WTC11 (cell line): ENCODE measurements around the gene EMILIN1.

Experiments
- CBFB ChIP-seq: sonication (generic); formaldehyde crosslinking; IDR thresholded peaks from 2 replicates; pipeline ENCODE4 v1.8.1; 2022; ENCODE audit warnings: mild to moderate bottlenecking, low read depth, missing genetic modification reagents
- ESRRA ChIP-seq: sonication (generic); formaldehyde crosslinking; IDR thresholded peaks from 2 replicates; pipeline ENCODE4 v1.8.1; 2022; ENCODE audit warnings: mild to moderate bottlenecking, missing genetic modification reagents, borderline replicate concordance
- JUN ChIP-seq: sonication (generic); formaldehyde crosslinking; IDR thresholded peaks from 2 replicates; pipeline ENCODE4 v1.8.0; 2023; ENCODE audit warnings: mild to moderate bottlenecking, missing genetic modification reagents
- MYBL2 ChIP-seq: sonication (generic); formaldehyde crosslinking; IDR thresholded peaks from 2 replicates; pipeline ENCODE4 v1.8.1; 2023; ENCODE audit warnings: mild to moderate bottlenecking, moderate library complexity, missing genetic modification reagents
- NR1H2 ChIP-seq: sonication (generic); formaldehyde crosslinking; IDR thresholded peaks from 2 replicates; pipeline ENCODE4 v1.9.0; 2021; ENCODE audit warnings: mild to moderate bottlenecking, moderate library complexity, missing genetic modification reagents
- TEAD4 ChIP-seq: sonication (generic); formaldehyde crosslinking; IDR thresholded peaks from 2 replicates; pipeline ENCODE4 v1.8.0; 2022; ENCODE audit warnings: mild to moderate bottlenecking, missing genetic modification reagents
- TF ChIP-seq, protein P1 (sequence below): fragments of 200-600 bp; IDR thresholded peaks from 2 replicates; pipeline ENCODE4 v1.8.0; 2022; ENCODE audit warnings: antibody characterized with exemption
- TF ChIP-seq, protein P2 (sequence below): sonication (generic); formaldehyde crosslinking; IDR thresholded peaks from 2 replicates; pipeline ENCODE4 v1.8.1; 2023; ENCODE audit warnings: mild to moderate bottlenecking, missing genetic modification reagents, moderate library complexity
- TF ChIP-seq, protein P3 (sequence below): sonication (generic); formaldehyde crosslinking; IDR thresholded peaks from 2 replicates; pipeline ENCODE4 v1.8.1; 2023; ENCODE audit warnings: mild to moderate bottlenecking, missing genetic modification reagents
- TF ChIP-seq, protein P4 (sequence below): sonication (generic); formaldehyde crosslinking; IDR thresholded peaks from 2 replicates; pipeline ENCODE4 v1.8.0; 2022; ENCODE audit warnings: missing genetic modification reagents

DNA sequence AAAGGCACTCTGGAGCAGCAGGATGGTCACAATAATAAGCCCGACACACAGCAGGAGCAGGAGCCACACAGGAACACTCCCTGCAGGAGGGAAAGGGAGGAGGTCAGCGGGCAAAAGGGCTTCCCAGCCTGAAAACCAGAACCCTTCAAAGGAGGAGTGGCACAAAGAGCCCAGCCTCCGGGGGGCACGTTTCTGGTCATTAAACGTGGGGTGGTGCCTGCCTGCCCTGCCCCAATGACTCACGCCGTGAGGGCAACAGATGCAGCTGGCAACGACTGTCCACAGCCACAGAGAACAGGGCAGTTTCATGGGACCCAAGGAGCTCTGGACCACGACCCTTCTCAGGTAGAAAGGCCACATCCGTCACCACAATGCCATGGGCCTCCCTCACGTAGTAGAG is 53.0 kb downstream of the EMILIN1 start:
- TF ChIP-seq, protein P1, sequence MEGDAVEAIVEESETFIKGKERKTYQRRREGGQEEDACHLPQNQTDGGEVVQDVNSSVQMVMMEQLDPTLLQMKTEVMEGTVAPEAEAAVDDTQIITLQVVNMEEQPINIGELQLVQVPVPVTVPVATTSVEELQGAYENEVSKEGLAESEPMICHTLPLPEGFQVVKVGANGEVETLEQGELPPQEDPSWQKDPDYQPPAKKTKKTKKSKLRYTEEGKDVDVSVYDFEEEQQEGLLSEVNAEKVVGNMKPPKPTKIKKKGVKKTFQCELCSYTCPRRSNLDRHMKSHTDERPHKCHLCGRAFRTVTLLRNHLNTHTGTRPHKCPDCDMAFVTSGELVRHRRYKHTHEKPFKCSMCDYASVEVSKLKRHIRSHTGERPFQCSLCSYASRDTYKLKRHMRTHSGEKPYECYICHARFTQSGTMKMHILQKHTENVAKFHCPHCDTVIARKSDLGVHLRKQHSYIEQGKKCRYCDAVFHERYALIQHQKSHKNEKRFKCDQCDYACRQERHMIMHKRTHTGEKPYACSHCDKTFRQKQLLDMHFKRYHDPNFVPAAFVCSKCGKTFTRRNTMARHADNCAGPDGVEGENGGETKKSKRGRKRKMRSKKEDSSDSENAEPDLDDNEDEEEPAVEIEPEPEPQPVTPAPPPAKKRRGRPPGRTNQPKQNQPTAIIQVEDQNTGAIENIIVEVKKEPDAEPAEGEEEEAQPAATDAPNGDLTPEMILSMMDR, result no peak
- TF ChIP-seq, protein P2, sequence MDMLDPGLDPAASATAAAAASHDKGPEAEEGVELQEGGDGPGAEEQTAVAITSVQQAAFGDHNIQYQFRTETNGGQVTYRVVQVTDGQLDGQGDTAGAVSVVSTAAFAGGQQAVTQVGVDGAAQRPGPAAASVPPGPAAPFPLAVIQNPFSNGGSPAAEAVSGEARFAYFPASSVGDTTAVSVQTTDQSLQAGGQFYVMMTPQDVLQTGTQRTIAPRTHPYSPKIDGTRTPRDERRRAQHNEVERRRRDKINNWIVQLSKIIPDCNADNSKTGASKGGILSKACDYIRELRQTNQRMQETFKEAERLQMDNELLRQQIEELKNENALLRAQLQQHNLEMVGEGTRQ (CRISPR knock-in tag), result no peak
- TF ChIP-seq, protein P3, sequence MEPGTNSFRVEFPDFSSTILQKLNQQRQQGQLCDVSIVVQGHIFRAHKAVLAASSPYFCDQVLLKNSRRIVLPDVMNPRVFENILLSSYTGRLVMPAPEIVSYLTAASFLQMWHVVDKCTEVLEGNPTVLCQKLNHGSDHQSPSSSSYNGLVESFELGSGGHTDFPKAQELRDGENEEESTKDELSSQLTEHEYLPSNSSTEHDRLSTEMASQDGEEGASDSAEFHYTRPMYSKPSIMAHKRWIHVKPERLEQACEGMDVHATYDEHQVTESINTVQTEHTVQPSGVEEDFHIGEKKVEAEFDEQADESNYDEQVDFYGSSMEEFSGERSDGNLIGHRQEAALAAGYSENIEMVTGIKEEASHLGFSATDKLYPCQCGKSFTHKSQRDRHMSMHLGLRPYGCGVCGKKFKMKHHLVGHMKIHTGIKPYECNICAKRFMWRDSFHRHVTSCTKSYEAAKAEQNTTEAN (CRISPR knock-in tag), result no peak
- TF ChIP-seq MYBL2 (CRISPR knock-in tag), result no peak
- TF ChIP-seq NR1H2 (CRISPR knock-in tag), result no peak
- TF ChIP-seq JUN (CRISPR knock-in tag), result no peak
- TF ChIP-seq, protein P4, sequence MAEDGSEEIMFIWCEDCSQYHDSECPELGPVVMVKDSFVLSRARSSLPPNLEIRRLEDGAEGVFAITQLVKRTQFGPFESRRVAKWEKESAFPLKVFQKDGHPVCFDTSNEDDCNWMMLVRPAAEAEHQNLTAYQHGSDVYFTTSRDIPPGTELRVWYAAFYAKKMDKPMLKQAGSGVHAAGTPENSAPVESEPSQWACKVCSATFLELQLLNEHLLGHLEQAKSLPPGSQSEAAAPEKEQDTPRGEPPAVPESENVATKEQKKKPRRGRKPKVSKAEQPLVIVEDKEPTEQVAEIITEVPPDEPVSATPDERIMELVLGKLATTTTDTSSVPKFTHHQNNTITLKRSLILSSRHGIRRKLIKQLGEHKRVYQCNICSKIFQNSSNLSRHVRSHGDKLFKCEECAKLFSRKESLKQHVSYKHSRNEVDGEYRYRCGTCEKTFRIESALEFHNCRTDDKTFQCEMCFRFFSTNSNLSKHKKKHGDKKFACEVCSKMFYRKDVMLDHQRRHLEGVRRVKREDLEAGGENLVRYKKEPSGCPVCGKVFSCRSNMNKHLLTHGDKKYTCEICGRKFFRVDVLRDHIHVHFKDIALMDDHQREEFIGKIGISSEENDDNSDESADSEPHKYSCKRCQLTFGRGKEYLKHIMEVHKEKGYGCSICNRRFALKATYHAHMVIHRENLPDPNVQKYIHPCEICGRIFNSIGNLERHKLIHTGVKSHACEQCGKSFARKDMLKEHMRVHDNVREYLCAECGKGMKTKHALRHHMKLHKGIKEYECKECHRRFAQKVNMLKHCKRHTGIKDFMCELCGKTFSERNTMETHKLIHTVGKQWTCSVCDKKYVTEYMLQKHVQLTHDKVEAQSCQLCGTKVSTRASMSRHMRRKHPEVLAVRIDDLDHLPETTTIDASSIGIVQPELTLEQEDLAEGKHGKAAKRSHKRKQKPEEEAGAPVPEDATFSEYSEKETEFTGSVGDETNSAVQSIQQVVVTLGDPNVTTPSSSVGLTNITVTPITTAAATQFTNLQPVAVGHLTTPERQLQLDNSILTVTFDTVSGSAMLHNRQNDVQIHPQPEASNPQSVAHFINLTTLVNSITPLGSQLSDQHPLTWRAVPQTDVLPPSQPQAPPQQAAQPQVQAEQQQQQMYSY (CRISPR knock-in tag), result no peak
- no peak for TF ChIP-seq TEAD4
- TF ChIP-seq CBFB (CRISPR knock-in tag), result no peak
- no peak for TF ChIP-seq ESRRA (CRISPR knock-in tag)
